ENCODE data around the gene LAYN.

Gene LAYN

DNA sequence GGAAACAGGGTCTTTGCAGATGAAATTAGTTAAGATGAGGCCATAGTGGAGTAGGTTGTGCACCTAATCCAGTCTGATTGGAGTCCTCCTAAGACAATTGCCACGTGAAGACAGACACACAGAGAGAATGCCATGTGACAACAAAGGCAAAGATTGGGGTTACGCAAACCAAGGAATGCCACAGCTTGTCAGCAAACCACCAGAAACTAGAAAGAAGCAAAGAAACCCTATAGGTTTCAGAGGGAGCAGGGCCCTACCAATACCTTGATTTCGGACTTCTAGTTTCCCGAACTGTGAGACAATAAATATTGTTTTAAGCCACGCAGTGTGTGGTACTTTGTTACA lies 8.2 kb upstream of the LAYN start:
- Mint-ChIP-seq H3K27ac (no peak overlapping the region), H3K9me3 (no peaks in the 10 kb centered on the region), H3K4me3 (no peak overlapping the region), H3K36me3 (ENCODE audit: low read depth) (no peaks in the 10 kb centered on the region), H3K27me3 (ENCODE audit: low read depth, poor library complexity) (peaks cover 14% of the 10 kb centered on the region), H3K4me1 (no peaks in the 10 kb centered on the region)
- no peak for DNase-seq
- TF ChIP-seq, protein P1, sequence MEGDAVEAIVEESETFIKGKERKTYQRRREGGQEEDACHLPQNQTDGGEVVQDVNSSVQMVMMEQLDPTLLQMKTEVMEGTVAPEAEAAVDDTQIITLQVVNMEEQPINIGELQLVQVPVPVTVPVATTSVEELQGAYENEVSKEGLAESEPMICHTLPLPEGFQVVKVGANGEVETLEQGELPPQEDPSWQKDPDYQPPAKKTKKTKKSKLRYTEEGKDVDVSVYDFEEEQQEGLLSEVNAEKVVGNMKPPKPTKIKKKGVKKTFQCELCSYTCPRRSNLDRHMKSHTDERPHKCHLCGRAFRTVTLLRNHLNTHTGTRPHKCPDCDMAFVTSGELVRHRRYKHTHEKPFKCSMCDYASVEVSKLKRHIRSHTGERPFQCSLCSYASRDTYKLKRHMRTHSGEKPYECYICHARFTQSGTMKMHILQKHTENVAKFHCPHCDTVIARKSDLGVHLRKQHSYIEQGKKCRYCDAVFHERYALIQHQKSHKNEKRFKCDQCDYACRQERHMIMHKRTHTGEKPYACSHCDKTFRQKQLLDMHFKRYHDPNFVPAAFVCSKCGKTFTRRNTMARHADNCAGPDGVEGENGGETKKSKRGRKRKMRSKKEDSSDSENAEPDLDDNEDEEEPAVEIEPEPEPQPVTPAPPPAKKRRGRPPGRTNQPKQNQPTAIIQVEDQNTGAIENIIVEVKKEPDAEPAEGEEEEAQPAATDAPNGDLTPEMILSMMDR (IDR thresholded peaks at IDR 0.05) = no peak

DNA sequence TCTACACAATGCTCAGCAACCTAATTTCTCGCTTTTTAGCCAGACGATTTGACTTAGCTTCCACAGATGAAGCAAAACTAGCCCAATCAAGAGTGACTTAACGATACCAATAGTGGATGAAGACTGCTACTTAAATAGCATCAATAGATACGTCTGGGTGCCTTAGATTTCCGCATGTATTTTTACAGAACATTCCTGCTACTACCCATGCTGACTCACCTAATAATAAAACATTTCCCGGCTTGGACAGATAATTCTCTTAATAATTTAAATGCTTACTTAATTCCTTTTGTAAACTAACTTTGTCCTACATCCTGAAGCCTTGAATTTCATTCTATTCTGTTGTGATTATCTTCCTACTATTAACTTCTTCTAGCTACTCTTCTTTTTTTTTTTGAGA lies 5.2 kb upstream of the LAYN start:
- Mint-ChIP-seq H3K27ac (no peak overlapping the region), H3K27me3 (ENCODE audit: low read depth, poor library complexity) (peaks cover 43% of the 10 kb centered on the region), H3K9me3 (peaks cover 4% of the 10 kb centered on the region), H3K4me3 (no peak overlapping the region), H3K4me1 (peaks cover 15% of the 10 kb centered on the region), H3K36me3 (ENCODE audit: low read depth) (no peaks in the 10 kb centered on the region)
- DNase-seq = no peak
- TF ChIP-seq, protein P1 (IDR thresholded peaks at IDR 0.05) = no peak

DNA sequence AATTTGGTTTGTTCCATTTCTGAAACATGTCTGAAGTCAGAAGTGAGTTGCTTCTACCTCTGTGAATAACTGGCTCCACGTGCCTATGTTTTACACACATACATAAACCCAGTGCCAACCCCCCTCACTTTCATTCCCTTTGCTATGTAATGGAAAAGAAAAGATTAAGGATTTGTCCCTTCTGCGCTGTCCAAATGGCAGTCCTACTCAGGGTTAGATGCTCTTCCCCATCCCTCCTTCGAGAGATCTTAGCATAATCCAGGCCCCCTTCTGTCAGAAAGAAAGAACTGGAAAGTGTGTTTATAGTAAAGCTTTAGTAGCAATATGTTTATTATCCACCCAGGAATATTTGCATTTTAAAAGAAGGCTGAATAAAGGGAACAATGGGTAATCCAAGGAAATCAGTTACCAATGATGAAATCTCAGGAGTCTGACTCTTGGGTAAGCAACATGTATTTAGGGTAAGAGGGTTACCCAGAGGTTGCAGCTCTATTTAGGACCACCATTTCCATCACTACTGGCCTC lies 3.1 kb upstream of the LAYN start:
- Mint-ChIP-seq H3K9me3 (peaks cover 4% of the 10 kb centered on the region), H3K27ac (no peak overlapping the region), H3K4me1 (peaks cover 26% of the 10 kb centered on the region), H3K27me3 (ENCODE audit: low read depth, poor library complexity) (peaks cover 64% of the 10 kb centered on the region), H3K4me3 (no peak overlapping the region), H3K36me3 (ENCODE audit: low read depth) (no peaks in the 10 kb centered on the region)
- DNase-seq = no peak
- TF ChIP-seq, protein P1 (IDR thresholded peaks at IDR 0.05) = no peak

DNA sequence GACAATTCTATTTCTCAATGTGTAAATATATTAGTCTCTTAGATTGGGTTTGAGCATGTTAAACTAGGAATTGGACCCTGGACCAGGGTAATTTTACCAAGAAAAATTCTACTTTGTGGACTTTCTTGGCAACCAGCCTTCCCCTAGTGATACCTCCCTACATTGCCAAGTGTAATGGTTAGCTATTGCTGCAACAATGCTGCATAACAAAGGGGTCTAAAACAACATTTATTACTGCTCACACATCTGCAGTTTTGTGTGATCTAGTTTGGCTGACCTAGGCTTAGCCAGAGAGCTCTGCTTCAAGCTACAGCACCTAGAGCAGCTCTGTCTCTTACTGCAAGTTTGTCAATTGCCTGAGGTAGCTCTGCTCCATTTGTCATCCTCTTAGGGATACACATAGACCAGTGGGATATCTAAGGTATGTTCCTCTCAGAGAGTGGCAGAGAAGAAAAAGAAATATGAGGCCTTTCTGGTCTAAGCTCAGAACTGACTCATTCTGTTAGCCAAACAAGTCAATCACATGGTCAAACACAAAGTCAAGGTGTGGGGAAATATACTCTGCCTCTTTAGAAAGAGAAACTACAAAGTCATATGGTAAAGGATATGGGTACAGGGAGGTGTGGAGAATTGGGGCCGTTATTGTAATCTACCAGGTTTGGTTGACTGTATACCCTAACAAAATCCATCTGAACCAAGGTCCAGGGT lies 2.0 kb upstream of the LAYN start:
- no peak for DNase-seq
- peaks cover 75% of the 10 kb centered on the region for H3K27me3 Mint-ChIP-seq (ENCODE audit: low read depth, poor library complexity)
- TF ChIP-seq, protein P1 (IDR thresholded peaks at IDR 0.05) = no peak
- H3K4me1 Mint-ChIP-seq = peaks cover 26% of the 10 kb centered on the region
- peaks cover 4% of the 10 kb centered on the region for H3K9me3 Mint-ChIP-seq
- no peak overlapping the region for H3K27ac Mint-ChIP-seq
- H3K36me3 Mint-ChIP-seq (ENCODE audit: low read depth) = no peaks in the 10 kb centered on the region
- no peak overlapping the region for H3K4me3 Mint-ChIP-seq

DNA sequence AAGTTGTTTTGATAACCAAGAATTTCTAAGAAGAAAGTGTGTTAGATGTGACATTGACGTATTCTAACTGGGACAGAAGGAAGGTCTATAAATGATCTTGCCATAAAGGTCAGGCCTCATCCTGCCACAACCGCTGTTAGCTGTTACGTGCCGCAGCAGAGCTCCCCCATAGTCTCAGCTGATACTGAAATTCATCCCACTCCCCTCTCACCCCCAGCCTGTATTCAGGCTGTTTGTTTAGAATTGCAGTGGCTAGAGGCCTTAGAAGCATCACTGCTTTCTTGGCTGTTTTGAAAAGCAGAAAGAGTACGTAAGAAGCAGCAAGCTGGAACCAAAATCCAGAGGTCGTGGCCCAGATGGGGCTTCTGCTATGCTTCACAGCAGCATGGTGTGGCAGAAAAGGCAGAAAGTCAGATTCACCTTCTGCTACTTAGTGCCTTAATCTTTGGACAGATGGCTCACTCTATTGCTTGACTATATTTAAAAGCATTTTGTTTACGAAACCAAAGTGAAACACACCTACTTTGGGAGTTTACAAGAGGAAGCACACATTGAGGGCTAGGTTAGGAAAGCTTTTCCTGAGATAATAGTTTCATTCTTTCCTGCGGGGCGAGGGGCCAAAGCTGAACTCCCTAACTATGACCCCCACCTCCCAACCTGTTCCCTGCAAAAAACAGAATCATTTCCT lies 950 bp upstream of the LAYN start:
- H3K36me3 Mint-ChIP-seq (ENCODE audit: low read depth) = no peaks in the 10 kb centered on the region
- H3K4me3 Mint-ChIP-seq = peak overlapping the region; percentile 75
- H3K27me3 Mint-ChIP-seq (ENCODE audit: low read depth, poor library complexity) = peaks cover 85% of the 10 kb centered on the region
- H3K4me1 Mint-ChIP-seq = peaks cover 26% of the 10 kb centered on the region
- no peak for DNase-seq
- no peak overlapping the region for H3K27ac Mint-ChIP-seq
- TF ChIP-seq, protein P1 (IDR thresholded peaks at IDR 0.05) = no peak
- H3K9me3 Mint-ChIP-seq = peaks cover 4% of the 10 kb centered on the region

DNA sequence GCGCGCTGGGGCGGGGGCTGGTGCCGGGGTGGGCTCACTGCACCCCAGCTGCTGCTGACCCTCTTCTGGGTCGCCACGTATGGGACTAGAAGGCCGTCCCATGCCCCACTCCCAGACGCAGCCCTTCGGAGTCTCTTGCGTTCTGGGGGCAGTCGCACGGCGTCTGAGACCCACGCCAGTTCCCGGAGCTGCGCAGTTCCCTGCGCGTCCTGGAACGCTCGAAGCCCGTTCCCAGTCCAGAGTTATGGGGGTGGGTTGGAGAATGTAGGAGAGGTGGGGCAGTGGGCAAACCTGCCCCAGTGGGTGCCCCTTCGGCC lies 375 bp downstream of the LAYN start:
- DNase-seq = no peak
- Mint-ChIP-seq H3K36me3 (ENCODE audit: low read depth) (no peaks in the 10 kb centered on the region), H3K27ac (no peak overlapping the region), H3K9me3 (peaks cover 4% of the 10 kb centered on the region), H3K4me1 (peaks cover 26% of the 10 kb centered on the region), H3K27me3 (ENCODE audit: low read depth, poor library complexity) (peaks cover 87% of the 10 kb centered on the region), H3K4me3 (peak overlapping the region; percentile 86)
- TF ChIP-seq, protein P1 (IDR thresholded peaks at IDR 0.05) = no peak

All from nephron progenitor cell (in vitro differentiated cells).